ENCODE data around the gene PRKCZ.

DNA sequence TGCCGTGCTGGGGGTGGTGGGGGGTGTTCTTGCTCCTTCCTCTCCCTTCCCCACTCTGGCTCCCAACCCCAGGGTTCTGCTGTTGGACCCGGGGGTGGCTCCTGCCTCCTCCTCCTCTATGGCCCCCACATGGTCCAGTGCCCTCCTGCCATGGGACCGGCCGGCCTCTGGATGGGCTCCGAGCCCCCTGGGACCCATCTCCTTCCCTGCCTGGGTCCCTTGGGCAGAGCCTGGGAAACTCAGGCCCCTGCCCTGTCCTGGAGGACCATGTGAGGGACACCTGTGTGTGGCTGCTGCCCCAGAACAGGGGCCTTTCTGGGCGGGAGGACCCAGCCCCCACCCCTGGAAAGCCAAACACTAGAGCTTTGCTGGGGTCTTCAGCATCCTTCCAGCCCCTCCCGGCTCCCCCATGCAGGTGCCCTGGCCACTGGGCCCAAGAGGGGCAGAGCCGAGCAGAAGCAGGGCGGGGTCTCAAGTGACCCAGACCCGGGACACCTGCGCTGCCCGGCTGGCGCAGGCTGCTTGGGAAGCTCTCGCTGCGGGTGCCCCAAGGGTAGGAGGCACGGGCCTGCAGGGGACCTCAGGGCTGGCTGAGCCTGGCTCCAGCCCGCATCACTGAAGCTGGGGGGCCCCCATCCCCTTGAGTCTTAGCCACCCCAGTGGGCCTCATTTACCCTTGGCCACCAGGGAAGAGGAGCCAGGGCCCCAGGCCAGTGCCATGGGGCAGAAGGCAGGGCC lies 146.9 kb downstream of the PRKCZ start:
- TF ChIP-seq POLR2A (IDR thresholded peaks at IDR 0.05; ENCODE audit: low read depth, low read length) = no peak
- no peak for TF ChIP-seq TAF1 (IDR thresholded peaks at IDR 0.05; ENCODE audit: low read depth, low read length)
- no peak for TF ChIP-seq POLR2AphosphoS5 (IDR thresholded peaks at IDR 0.05; ENCODE audit: low read depth, low read length)
- TF ChIP-seq SPI1 (IDR thresholded peaks at IDR 0.05; ENCODE audit: low read depth, low read length) = no peak
- no peak for TF ChIP-seq PAX5 (IDR thresholded peaks at IDR 0.05; ENCODE audit: insufficient read depth, low read length, severe bottlenecking)
